ENCODE measurements around the gene AKT1S1. TPM values are rescaled to one million over a fixed set of nuclear protein-coding genes. Genes with fewer than 3 reads are reported as not detected.

AKT1S1 gene
- total RNA-seq, 1 donor, result 14.4 TPM

DNA sequence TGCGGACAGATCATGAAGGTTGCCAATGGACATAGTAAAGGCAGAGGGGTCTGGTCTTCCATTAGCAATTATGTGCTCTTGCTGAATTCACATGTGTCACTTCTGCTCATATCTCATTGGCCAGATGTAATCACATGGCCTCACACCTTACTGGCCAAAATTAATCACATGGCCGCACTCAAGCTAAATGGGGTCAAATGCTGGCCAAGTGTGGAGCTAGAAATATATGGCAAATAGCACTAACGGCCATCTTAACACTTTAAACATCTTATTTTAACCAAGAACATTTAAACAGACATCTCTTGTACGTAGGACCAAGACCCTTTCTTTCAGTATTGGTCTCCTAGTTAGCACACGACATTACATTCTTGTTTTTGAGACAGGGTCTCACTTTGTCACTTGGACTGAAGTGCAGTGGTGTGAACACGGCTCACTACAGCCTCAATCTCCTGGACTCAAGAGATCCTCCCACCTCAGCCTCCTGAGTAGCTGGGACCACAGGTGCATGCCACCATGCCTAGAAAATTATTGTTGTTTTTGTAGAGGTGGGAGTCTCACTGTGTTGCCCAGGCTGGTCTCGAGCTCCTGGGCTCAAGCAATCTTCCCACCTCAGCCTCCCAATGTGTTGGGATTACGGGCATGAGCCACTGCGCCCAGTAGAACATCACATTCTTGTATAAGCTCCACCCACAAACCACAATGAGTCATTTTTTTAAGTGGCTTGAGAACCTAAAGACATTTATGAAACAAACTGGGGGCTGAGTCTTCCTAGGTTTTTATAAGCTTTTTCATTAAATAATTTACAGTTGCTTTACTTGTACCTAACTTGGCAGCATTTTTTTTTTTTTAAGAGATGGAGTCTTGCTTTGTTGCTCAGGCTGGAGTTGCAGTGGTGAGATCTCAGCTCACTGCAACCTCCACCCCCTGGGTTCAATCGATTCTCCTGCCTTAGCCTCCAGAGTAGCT, 29.1 kb downstream of the AKT1S1 start:
- peak; percentile 79 for DNase-seq (ENCODE audit: low read depth)
- no peak overlapping the region for H3K4me3 ChIP-seq (ENCODE audit: low read depth, low read length)
- TF ChIP-seq, protein P1, sequence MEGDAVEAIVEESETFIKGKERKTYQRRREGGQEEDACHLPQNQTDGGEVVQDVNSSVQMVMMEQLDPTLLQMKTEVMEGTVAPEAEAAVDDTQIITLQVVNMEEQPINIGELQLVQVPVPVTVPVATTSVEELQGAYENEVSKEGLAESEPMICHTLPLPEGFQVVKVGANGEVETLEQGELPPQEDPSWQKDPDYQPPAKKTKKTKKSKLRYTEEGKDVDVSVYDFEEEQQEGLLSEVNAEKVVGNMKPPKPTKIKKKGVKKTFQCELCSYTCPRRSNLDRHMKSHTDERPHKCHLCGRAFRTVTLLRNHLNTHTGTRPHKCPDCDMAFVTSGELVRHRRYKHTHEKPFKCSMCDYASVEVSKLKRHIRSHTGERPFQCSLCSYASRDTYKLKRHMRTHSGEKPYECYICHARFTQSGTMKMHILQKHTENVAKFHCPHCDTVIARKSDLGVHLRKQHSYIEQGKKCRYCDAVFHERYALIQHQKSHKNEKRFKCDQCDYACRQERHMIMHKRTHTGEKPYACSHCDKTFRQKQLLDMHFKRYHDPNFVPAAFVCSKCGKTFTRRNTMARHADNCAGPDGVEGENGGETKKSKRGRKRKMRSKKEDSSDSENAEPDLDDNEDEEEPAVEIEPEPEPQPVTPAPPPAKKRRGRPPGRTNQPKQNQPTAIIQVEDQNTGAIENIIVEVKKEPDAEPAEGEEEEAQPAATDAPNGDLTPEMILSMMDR (IDR thresholded peaks at IDR 0.05; ENCODE audit: insufficient read depth, low read length), result no peak

DNA sequence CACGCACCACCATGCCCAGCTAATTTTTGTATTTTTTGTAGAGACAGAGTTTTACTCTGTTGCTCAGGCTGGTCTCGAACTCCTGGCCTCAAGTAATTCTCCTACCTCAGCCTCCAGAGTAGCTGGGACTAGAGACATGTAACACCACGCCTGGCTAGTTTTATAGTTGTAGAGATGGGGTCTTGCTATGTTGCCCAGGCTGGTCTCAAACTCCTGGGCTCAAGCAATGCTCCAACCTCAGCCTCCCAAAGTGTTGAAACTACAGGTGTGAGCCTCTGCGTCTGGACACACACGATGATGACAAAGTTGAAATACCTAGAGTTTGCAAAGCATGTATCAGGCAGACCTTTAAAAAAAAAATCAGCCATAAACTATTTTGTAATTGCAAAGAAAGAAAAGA, 30.7 kb downstream of the AKT1S1 start:
- DNase-seq (ENCODE audit: low read depth), result no peak
- no peak overlapping the region for H3K4me3 ChIP-seq (ENCODE audit: low read depth, low read length)
- TF ChIP-seq, protein P1 (IDR thresholded peaks at IDR 0.05; ENCODE audit: insufficient read depth, low read length), result no peak

DNA sequence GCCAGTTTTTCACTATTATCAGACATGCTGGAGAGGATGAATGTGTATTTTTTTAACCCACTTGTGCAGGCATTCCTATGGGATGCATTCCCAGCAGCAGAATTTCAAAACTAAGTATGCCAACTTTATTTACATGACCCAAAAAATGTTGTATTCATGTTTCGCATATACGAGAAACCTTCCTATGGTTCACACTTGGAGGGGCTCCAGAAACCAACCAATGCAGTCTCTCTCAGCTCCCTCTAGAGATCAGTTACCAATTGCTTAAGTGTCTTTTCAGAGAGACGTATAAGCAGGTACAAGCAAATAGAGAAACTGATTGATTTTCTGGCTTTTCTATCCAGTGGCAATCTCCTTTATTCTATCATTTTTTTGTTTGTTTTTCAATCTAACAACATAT, 31.7 kb downstream of the AKT1S1 start:
- no peak for DNase-seq (ENCODE audit: low read depth)
- TF ChIP-seq, protein P1 (IDR thresholded peaks at IDR 0.05; ENCODE audit: insufficient read depth, low read length), result no peak
- H3K4me3 ChIP-seq (ENCODE audit: low read depth, low read length), result no peak overlapping the region

DNA sequence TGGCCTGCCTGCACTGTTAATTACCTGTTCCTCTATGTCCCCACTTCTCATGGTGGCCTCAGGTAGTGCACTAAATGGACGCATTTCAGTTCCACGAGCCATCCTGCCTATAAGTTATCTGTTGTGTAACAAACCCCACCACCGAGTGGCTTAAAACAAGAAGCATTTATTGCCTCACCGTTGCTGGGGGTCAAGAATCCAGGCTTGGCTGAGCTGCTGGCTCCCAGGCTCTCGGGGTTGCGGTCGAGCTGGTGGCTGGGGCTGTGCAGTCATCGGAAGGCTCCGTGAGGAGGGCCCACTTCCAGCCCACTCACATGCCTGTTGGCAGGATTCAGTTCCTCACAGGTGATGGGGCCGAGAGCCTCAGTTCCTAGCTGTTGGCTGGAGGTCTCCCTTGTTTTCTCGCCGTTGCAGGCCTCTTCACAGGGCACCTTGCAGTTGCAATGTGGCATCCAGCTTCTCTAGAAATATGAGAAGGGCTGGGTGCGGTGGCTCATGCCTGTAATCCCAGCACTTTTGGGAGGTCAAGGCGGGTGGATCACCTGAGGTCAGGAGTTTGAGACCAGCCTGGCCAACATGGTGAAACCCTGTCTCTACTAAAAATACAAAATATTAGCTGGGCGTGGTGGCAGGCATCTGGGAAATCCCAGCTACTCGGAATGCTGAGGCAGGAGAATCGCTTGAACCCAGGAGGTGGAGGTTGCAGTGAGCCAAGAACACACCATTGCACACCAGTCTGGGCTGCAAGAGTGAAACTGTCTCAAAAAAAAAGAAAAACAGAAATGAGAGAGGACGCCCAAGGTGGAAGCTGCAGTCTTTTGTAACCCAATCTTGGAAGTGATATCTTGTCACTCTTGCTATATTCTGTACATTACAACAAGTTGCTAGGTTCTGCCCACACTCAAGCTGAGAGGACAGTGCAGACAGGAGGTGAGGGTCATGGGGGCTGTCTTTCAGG, 32.7 kb downstream of the AKT1S1 start:
- no peak for DNase-seq (ENCODE audit: low read depth)
- H3K4me3 ChIP-seq (ENCODE audit: low read depth, low read length), result no peak overlapping the region
- TF ChIP-seq, protein P1 (IDR thresholded peaks at IDR 0.05; ENCODE audit: insufficient read depth, low read length), result no peak

DNA sequence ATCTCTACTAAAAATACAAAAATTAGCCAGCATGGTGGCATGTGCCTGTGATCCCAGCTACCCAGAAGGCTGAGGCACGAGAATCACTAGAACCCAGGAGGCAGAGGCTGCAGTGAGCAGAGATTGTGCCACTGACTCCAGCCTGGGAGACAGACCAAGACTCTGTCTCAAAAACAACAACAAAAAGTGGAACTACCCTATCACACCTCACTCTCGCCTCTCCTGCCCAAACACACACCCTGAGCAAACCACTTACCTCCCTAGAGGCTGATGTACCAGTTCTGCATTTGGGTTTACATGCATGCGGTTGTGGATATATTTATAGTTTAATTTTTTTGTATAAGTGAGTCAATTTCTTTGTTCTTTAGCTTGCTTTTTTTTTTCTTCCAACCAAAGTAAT, 33.9 kb downstream of the AKT1S1 start:
- DNase-seq (ENCODE audit: low read depth), result no peak
- TF ChIP-seq, protein P1 (IDR thresholded peaks at IDR 0.05; ENCODE audit: insufficient read depth, low read length), result no peak

DNA sequence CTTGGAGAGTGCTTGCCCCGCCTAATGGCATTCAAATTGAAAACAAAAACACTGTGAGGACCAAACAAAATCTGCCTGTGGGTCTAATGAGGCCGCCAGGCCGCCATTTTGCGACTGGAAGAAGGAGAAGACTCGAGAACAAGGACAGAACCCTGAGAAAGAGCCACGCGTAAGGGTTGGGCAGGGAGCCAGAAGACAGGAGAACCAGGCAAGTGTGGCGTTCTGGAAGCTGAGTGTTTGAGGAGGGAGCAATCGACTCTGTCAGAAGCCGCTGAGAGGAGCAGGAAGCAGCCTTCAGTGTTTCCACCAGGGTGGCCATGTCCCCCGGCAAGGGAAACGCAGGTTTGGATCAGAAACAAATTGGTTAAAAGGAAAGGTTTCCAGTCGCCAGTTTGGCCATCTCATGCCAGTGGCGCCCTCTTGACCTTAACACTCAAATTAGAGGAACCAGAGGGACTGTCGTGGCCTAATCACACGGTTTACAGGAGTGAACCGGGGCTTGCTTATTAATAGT, 36.4 kb downstream of the AKT1S1 start:
- DNase-seq (ENCODE audit: low read depth), result no peak
- H3K4me3 ChIP-seq (ENCODE audit: low read depth, low read length), result no peak overlapping the region
- TF ChIP-seq, protein P1 (IDR thresholded peaks at IDR 0.05; ENCODE audit: insufficient read depth, low read length), result no peak

More for the DNA sequence above, 33.9 kb downstream of the AKT1S1 start:
- H3K4me3 ChIP-seq (ENCODE audit: low read depth, low read length), result no peak overlapping the region
